DND-41 (cell line): ENCODE data around the gene IGF2BP2.
"Not testable (repeated sequence)": the region's sequence is repeated elsewhere in the genome, so short reads cannot be mapped to it uniquely, and the experiment has no call there.

Experiments
- ATAC-seq: fragments of 200-7000 bp; cut with Tn5 transposase; 3 replicates; pipeline ENCODE4 v1.9.1; 2021; ENCODE audit warnings: low read depth; ENCODE audit not compliant: insufficient read depth
- DNase-seq: peaks from one replicate; pipeline ENCODE4 v3.0.0-alpha.2; 2020
- H2AFZ ChIP-seq: 2 replicates; pipeline ENCODE4 v1.6.0; 2012; ENCODE audit warnings: low read depth, low read length
- H3K27ac ChIP-seq: 2 replicates; pipeline ENCODE4 v1.5.1; 2012; ENCODE audit warnings: low read length, inconsistent platforms
- H3K27me3 ChIP-seq: fragments of 200-600 bp; sonication (generic); 2 replicates; pipeline ENCODE4 v1.6.0; 2012; ENCODE audit warnings: low read length, mild to moderate bottlenecking, inconsistent platforms; ENCODE audit not compliant: insufficient read depth, poor library complexity
- H3K36me3 ChIP-seq: 2 replicates; pipeline ENCODE4 v1.5.1; 2012; ENCODE audit warnings: low read length, inconsistent platforms; ENCODE audit not compliant: insufficient read depth
- H3K4me1 ChIP-seq: 2 replicates; pipeline ENCODE4 v1.5.1; 2012; ENCODE audit warnings: mild to moderate bottlenecking, low read length; ENCODE audit not compliant: insufficient read depth
- H3K4me2 ChIP-seq: 2 replicates; pipeline ENCODE4 v1.6.0; 2012; ENCODE audit warnings: mild to moderate bottlenecking, moderate library complexity, low read length, inconsistent platforms; ENCODE audit not compliant: insufficient read depth
- H3K4me3 ChIP-seq, 2 experiments: fragments of 200-600 bp in 1 of 2; shearing (Covaris generic) in 1 of 2; 2 replicates each; pipeline ENCODE4 v1.5.1; 2012 to 2016; ENCODE audit warnings: inconsistent platforms in 2 of 2, low read length in 2 of 2, mild to moderate bottlenecking in 2 of 2, low read depth in 1 of 2, moderate library complexity in 1 of 2
- H3K79me2 ChIP-seq: 2 replicates; pipeline ENCODE4 v1.6.0; 2012; ENCODE audit warnings: low read length, inconsistent platforms; ENCODE audit not compliant: insufficient read depth
- H3K9ac ChIP-seq: 2 replicates; pipeline ENCODE4 v1.6.0; 2012; ENCODE audit warnings: low read depth, mild to moderate bottlenecking, inconsistent platforms, low read length, moderate library complexity
- H3K9me3 ChIP-seq: 2 replicates; pipeline ENCODE4 v1.5.1; 2012; ENCODE audit warnings: low read length, moderate library complexity, mild to moderate bottlenecking, inconsistent platforms; ENCODE audit not compliant: insufficient read depth, severe bottlenecking
- H4K20me1 ChIP-seq: 2 replicates; pipeline ENCODE4 v1.6.0; 2012; ENCODE audit warnings: low read length; ENCODE audit not compliant: insufficient read depth
- EZH2 ChIP-seq: IDR thresholded peaks from 3 replicates; pipeline ENCODE4 v1.6.1; 2012; ENCODE audit warnings: borderline replicate concordance, low read depth, mild to moderate bottlenecking, moderate library complexity, low read length, inconsistent platforms; ENCODE audit not compliant: severe bottlenecking
- TF ChIP-seq, protein P1 (sequence below): IDR thresholded peaks from 2 replicates; pipeline ENCODE4 v1.5.1; 2012; ENCODE audit warnings: borderline replicate concordance, low read length, moderate library complexity, mild to moderate bottlenecking; ENCODE audit not compliant: poor library complexity, severe bottlenecking; ENCODE audit errors: extremely low read depth

IGF2BP2 gene

DNA sequence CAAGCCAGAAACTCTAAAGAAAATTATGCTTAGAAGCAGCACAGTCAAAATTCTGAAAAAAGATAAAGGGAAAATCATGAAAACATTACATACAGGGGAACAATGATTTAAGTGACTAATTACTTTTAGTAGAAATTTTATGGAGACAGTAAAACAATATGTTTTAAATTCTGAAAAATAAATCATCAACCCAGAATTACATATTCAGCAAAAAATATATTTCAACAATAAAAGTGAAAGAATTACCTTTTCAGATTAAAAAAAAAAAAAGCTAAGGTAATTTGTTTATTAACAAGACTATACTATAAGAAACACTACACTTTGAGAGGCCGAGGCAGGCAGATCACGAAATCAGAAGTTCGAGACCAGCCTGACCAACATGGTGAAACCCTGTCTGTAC, 32.4 kb upstream of the IGF2BP2 start:
- Histone ChIP-seq H4K20me1 (no peaks in the 10 kb centered on the region), H3K4me3 (no peak overlapping the region), H3K9me3 (peaks cover 9% of the 10 kb centered on the region), H3K4me1 (no peaks in the 10 kb centered on the region), H3K9ac (no peak overlapping the region), H3K27ac (no peak overlapping the region), H3K27me3 (no peaks in the 10 kb centered on the region), H3K79me2 (no peaks in the 10 kb centered on the region), H3K4me2 (no peak overlapping the region), H2AFZ (no peak overlapping the region), H3K36me3 (no peaks in the 10 kb centered on the region)
- ATAC-seq: no peak
- TF ChIP-seq, protein P1, sequence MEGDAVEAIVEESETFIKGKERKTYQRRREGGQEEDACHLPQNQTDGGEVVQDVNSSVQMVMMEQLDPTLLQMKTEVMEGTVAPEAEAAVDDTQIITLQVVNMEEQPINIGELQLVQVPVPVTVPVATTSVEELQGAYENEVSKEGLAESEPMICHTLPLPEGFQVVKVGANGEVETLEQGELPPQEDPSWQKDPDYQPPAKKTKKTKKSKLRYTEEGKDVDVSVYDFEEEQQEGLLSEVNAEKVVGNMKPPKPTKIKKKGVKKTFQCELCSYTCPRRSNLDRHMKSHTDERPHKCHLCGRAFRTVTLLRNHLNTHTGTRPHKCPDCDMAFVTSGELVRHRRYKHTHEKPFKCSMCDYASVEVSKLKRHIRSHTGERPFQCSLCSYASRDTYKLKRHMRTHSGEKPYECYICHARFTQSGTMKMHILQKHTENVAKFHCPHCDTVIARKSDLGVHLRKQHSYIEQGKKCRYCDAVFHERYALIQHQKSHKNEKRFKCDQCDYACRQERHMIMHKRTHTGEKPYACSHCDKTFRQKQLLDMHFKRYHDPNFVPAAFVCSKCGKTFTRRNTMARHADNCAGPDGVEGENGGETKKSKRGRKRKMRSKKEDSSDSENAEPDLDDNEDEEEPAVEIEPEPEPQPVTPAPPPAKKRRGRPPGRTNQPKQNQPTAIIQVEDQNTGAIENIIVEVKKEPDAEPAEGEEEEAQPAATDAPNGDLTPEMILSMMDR: no peak
- TF ChIP-seq EZH2: no peak
- DNase-seq: no peak

DNA sequence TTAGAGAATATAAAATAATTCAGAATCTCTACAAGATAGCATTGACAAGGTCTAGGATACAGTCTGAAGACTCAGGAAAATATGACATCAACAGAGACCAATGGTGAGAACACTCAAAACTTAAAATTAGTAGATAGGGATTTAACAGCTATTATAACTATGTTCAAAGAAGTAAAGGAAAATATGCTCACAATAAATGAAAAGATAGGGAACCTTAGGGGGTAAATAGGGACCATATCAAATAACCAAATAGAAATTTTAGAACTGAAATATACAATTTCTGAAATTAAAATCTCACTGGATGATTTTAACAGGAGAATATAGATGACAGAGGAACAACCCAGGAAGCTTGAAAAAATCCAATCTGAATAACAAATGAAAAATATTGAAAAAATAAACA, 31.8 kb upstream of the IGF2BP2 start:
- H3K27me3 ChIP-seq: no peaks in the 10 kb centered on the region
- no peak for TF ChIP-seq EZH2
- TF ChIP-seq, protein P1: no peak
- H2AFZ ChIP-seq: no peak overlapping the region
- H4K20me1 ChIP-seq: no peaks in the 10 kb centered on the region
- no peak overlapping the region for H3K9ac ChIP-seq
- no peak overlapping the region for H3K4me2 ChIP-seq
- no peak for DNase-seq
- H3K4me1 ChIP-seq: no peaks in the 10 kb centered on the region
- H3K27ac ChIP-seq: no peak overlapping the region
- no peak for ATAC-seq
- H3K79me2 ChIP-seq: no peaks in the 10 kb centered on the region
- H3K4me3 ChIP-seq: no peak overlapping the region
- no peaks in the 10 kb centered on the region for H3K36me3 ChIP-seq
- H3K9me3 ChIP-seq: peaks cover 9% of the 10 kb centered on the region

DNA sequence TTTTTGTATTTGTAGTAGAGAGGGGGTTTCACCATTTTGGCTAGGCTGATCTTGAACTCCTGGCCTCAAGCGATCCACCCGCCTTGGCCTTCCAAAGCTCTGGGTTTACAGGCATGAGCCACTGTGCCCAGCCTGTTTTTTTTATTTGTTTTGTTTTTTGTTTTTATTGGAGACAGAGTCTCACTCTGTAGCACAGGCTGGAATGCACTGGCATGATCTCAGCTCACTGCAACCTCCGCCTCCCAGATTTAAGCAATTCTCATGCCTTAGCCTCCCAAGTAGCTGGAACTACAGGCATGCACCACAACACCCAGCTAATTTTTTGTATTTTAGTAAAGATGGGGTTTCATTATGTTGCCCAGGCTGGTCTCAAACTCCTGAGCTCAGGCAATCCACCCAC, 28.9 kb upstream of the IGF2BP2 start:
- H3K4me1 ChIP-seq, H3K4me2 ChIP-seq, H3K79me2 ChIP-seq, H3K9me3 ChIP-seq, H4K20me1 ChIP-seq, H3K27ac ChIP-seq, H3K4me3 ChIP-seq, H3K36me3 ChIP-seq, H3K9ac ChIP-seq, H3K27me3 ChIP-seq, H2AFZ ChIP-seq, ATAC-seq, DNase-seq: not testable (repeated sequence)

DNA sequence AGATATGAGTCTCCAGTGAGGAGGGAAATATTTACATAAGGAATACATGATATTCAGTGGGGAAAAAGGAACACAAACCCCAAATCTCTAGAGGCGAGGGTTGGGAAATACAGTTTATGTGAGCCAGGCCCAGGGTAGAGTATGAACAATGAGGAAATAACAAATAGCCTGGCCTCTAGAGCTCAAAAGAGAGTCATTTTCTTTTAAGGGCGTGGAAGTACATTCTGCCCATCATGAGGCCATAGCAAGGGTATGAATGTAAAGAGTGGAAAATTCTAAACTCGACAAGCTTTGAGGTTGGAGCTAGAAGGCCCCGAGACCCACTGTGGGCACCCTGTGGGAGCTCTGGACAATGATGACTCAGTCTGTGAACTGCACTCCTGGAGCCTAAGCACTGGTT, 27.8 kb upstream of the IGF2BP2 start:
- no peak for ATAC-seq
- no peaks in the 10 kb centered on the region for H3K27me3 ChIP-seq
- H3K4me1 ChIP-seq: no peaks in the 10 kb centered on the region
- no peaks in the 10 kb centered on the region for H3K36me3 ChIP-seq
- no peak overlapping the region for H3K4me2 ChIP-seq
- H4K20me1 ChIP-seq: no peaks in the 10 kb centered on the region
- H3K4me3 ChIP-seq: no peak overlapping the region
- no peak overlapping the region for H3K9ac ChIP-seq
- H3K79me2 ChIP-seq: no peaks in the 10 kb centered on the region
- H3K9me3 ChIP-seq: peaks cover 9% of the 10 kb centered on the region
- no peak for DNase-seq
- H2AFZ ChIP-seq: no peak overlapping the region
- TF ChIP-seq, protein P1: no peak
- TF ChIP-seq EZH2: no peak
- no peak overlapping the region for H3K27ac ChIP-seq
